ENCODE results near the gene GPR33.

The GPR33 gene

DNA sequence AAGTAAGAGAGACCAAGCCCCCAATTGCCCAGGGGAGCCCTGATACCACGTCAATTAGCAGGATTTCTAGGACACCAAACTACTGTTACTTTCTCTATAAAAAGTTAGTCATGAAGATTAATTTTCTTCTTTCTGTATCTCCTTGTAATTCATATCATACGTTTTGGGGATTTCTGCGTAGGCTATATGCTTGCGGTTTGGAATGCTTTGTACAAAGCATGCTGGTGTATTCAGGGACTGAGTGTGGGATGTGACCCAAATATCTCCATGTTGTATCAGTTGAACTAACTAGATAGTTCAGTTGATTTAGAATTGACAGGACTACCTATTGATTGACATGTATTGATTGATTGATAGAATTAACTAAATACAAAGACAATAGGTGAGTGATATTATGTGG, 7.7 kb downstream of the GPR33 start:
- TF ChIP-seq, protein P1, sequence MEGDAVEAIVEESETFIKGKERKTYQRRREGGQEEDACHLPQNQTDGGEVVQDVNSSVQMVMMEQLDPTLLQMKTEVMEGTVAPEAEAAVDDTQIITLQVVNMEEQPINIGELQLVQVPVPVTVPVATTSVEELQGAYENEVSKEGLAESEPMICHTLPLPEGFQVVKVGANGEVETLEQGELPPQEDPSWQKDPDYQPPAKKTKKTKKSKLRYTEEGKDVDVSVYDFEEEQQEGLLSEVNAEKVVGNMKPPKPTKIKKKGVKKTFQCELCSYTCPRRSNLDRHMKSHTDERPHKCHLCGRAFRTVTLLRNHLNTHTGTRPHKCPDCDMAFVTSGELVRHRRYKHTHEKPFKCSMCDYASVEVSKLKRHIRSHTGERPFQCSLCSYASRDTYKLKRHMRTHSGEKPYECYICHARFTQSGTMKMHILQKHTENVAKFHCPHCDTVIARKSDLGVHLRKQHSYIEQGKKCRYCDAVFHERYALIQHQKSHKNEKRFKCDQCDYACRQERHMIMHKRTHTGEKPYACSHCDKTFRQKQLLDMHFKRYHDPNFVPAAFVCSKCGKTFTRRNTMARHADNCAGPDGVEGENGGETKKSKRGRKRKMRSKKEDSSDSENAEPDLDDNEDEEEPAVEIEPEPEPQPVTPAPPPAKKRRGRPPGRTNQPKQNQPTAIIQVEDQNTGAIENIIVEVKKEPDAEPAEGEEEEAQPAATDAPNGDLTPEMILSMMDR (IDR thresholded peaks at IDR 0.05): no peak
- Histone ChIP-seq H3K9ac (no peak overlapping the region), H3K27ac (no peak overlapping the region), H3K27me3 (ENCODE audit: control insufficient read depth, insufficient read depth, low read length) (no peaks in the 10 kb centered on the region), H2AFZ (no peak overlapping the region), H3K9me3 (ENCODE audit: control insufficient read depth, low read length) (no peaks in the 10 kb centered on the region), H3K4me2 (ENCODE audit: low read length) (no peak overlapping the region), H3K36me3 (ENCODE audit: control insufficient read depth, insufficient read depth, low read length) (no peaks in the 10 kb centered on the region), H3K4me3 (ENCODE audit: low read depth, low read length) (no peak overlapping the region), H3K79me2 (no peaks in the 10 kb centered on the region), H3K4me1 (no peaks in the 10 kb centered on the region)

DNA sequence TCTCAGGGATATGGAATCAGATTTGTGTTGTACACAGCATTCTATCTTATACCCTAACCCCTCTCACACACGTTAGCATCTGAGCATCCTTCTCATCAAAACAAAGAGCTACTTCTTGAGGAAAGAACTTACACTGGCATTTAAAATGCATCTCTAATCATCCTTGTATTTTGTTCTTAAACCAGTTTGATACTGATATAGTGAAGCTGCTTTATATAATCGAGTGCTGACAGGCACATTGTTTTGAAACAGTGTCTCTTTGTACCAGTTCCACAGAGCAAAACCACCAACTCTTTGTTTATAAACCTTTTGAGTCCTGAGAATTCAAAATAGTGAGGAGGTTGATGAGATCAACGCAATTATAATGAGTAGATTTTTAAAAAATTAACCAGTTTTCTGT, 8.8 kb downstream of the GPR33 start:
- TF ChIP-seq, protein P1 (IDR thresholded peaks at IDR 0.05): no peak
- Histone ChIP-seq H3K27me3 (ENCODE audit: control insufficient read depth, insufficient read depth, low read length) (no peaks in the 10 kb centered on the region), H3K9me3 (ENCODE audit: control insufficient read depth, low read length) (no peaks in the 10 kb centered on the region), H3K79me2 (no peaks in the 10 kb centered on the region), H3K4me3 (ENCODE audit: low read depth, low read length) (no peak overlapping the region), H3K4me2 (ENCODE audit: low read length) (no peak overlapping the region), H3K9ac (no peak overlapping the region), H2AFZ (no peak overlapping the region), H3K4me1 (no peaks in the 10 kb centered on the region), H3K36me3 (ENCODE audit: control insufficient read depth, insufficient read depth, low read length) (no peaks in the 10 kb centered on the region), H3K27ac (no peak overlapping the region)

DNA sequence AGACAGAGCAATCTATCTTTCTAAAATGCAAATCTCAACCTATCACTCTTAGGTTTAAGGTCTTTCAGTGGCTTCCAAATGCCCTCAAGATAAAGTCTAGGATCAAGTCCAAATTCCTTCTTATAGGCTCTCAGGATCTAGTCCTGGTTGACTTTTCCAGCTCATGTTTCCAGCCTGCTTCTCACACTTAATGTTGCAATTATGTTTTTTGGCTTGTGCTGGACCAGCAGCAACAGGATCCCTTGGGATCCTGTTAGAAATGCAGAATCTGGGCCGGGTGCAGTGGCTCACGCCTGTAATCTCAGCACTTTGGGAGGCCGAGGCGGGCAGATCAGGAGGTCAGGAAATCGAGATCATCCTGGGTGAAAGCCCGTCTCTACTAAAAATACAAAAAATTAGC, 10.6 kb downstream of the GPR33 start:
- H3K27ac ChIP-seq: no peak overlapping the region
- TF ChIP-seq, protein P1 (IDR thresholded peaks at IDR 0.05): no peak
- H3K4me2 ChIP-seq (ENCODE audit: low read length): no peak overlapping the region
- H3K9ac ChIP-seq: no peak overlapping the region
- H3K79me2 ChIP-seq: no peaks in the 10 kb centered on the region
- no peaks in the 10 kb centered on the region for H3K36me3 ChIP-seq (ENCODE audit: control insufficient read depth, insufficient read depth, low read length)
- H3K4me3 ChIP-seq (ENCODE audit: low read depth, low read length): no peak overlapping the region
- no peak overlapping the region for H2AFZ ChIP-seq
- no peaks in the 10 kb centered on the region for H3K9me3 ChIP-seq (ENCODE audit: control insufficient read depth, low read length)
- H3K27me3 ChIP-seq (ENCODE audit: control insufficient read depth, insufficient read depth, low read length): no peaks in the 10 kb centered on the region
- no peaks in the 10 kb centered on the region for H3K4me1 ChIP-seq

DNA sequence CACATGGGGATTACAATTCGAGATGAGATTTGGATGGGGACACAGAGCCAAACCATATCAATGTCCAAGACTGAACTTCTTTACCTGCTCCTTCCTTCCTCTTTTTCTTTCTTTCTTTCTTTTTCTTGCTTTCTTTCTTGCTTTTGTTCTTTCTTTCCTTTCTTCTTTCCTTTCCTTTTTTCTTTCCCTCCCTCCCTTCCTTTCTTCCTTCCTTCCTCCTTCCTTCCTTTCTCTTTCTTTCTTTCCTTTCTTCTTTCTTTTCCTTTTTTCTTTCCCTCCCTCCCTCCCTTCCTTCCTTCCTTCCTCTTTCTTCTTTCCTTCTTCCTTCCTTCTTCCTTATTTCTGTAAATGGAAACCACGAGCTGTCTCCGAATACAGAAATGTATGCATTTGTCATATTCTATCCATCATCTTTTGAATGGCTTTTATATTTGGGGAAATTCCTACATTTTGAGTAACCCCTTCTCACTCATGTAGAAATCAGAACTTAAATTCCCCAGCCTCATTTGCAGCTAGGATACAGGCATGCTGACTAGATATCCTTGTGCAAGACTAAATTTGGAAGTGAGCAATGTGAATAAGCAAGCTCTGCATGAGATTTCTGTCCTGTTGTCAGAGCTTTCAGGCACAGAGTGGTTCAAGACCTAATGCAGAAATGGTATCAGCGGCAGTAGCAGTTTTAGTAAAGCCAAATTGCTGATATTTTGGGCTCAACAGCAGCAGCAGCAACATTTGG, 11.5 kb downstream of the GPR33 start:
- Histone ChIP-seq H3K79me2 (no peaks in the 10 kb centered on the region), H3K4me3 (ENCODE audit: low read depth, low read length) (no peak overlapping the region), H3K4me2 (ENCODE audit: low read length) (no peak overlapping the region), H2AFZ (no peak overlapping the region), H3K4me1 (no peaks in the 10 kb centered on the region), H3K36me3 (ENCODE audit: control insufficient read depth, insufficient read depth, low read length) (no peaks in the 10 kb centered on the region), H3K27ac (no peak overlapping the region), H3K27me3 (ENCODE audit: control insufficient read depth, insufficient read depth, low read length) (no peaks in the 10 kb centered on the region), H3K9ac (no peak overlapping the region), H3K9me3 (ENCODE audit: control insufficient read depth, low read length) (no peaks in the 10 kb centered on the region)
- TF ChIP-seq, protein P1 (IDR thresholded peaks at IDR 0.05): no peak

DNA sequence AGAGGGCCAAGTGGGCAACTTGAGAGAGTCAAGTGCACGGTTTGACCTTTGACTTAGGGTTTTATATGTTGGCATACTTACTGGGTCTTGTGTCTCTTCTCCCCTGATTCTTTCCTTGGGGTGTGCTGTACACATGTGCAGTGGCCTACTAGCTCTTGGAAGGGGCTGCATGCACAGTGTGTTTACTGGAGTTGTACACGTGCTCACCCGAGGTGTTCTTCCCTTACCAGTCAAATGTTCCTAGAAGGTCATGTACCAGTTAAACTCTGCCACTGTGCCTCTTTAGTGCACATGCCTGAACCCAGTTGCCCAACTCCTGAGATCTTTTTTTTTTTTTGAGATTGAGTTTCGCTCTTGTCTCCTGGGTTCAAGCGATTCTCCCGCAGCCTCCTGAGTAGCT, 21.3 kb downstream of the GPR33 start:
- Histone ChIP-seq H3K36me3 (ENCODE audit: control insufficient read depth, insufficient read depth, low read length) (no peaks in the 10 kb centered on the region), H3K4me3 (ENCODE audit: low read depth, low read length) (no peak overlapping the region), H2AFZ (no peak overlapping the region), H3K4me1 (no peaks in the 10 kb centered on the region), H3K9ac (no peak overlapping the region), H3K27ac (no peak overlapping the region), H3K9me3 (ENCODE audit: control insufficient read depth, low read length) (no peaks in the 10 kb centered on the region), H3K27me3 (ENCODE audit: control insufficient read depth, insufficient read depth, low read length) (no peaks in the 10 kb centered on the region), H3K79me2 (no peaks in the 10 kb centered on the region), H3K4me2 (ENCODE audit: low read length) (no peak overlapping the region)
- TF ChIP-seq, protein P1 (IDR thresholded peaks at IDR 0.05): no peak
